GM13977 (cell line): ENCODE data around the gene GALNT18.

Experiments used
- DNase-seq: peaks from one replicate; pipeline ENCODE4 v3.0.0; 2012; ENCODE audit warnings: low spot score
- in situ Hi-C: fragments of 300-500 bp; cut with MboI; formaldehyde crosslinking; loops from one replicate; pipeline ENCODE4 v1.12.0; 2022; ENCODE audit warnings: low sequenced_read_pairs, low pct_unique_long_range_greater_than_20kb, mixed read lengths, inconsistent platforms; ENCODE audit not compliant: unreplicated experiment
- TF ChIP-seq, protein P1 (sequence below): IDR thresholded peaks from 2 replicates; pipeline ENCODE4 v1.5.1; 2012; ENCODE audit warnings: mild to moderate bottlenecking, control low read depth; ENCODE audit not compliant: insufficient read depth; ENCODE audit errors: extremely low read depth, missing control alignments

Gene GALNT18

DNA sequence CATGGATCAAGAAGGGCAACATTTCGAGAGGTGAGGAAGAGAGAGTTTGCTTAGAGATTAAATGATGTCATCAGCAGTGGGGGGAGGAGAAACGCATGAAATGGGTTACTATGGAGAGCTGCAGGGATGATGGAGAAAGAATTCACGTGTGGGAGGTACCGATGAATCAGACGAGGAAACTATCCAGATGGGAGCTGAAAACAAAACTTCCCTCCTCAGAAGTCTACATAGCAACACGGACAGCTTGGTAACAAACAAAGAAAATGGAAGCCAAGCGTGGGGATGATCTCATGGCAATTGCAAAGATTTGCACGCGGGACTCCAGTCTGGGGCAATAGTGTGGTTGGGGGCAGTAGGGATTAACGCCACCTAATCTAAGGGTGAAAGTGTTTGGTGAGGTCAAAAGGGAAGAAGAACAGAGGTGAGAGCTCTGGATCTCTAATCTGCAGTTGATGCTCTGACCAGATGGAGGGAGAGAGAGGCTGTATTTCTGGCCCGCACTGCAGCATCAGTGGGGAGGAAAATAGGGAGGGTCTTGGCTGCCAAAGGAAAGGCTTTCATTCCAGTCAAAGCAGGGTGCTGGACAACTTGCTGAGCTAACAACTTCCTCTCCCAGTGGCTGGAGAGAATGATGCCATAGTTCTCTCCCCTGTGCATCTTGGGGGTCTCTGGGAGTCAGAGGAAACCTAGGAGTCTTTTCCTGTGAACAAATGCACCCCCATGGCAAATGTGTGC, 225.3 kb downstream of the GALNT18 start:
- no peak for DNase-seq
- in situ Hi-C loops: no loop called here
- TF ChIP-seq, protein P1, sequence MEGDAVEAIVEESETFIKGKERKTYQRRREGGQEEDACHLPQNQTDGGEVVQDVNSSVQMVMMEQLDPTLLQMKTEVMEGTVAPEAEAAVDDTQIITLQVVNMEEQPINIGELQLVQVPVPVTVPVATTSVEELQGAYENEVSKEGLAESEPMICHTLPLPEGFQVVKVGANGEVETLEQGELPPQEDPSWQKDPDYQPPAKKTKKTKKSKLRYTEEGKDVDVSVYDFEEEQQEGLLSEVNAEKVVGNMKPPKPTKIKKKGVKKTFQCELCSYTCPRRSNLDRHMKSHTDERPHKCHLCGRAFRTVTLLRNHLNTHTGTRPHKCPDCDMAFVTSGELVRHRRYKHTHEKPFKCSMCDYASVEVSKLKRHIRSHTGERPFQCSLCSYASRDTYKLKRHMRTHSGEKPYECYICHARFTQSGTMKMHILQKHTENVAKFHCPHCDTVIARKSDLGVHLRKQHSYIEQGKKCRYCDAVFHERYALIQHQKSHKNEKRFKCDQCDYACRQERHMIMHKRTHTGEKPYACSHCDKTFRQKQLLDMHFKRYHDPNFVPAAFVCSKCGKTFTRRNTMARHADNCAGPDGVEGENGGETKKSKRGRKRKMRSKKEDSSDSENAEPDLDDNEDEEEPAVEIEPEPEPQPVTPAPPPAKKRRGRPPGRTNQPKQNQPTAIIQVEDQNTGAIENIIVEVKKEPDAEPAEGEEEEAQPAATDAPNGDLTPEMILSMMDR: no peak

DNA sequence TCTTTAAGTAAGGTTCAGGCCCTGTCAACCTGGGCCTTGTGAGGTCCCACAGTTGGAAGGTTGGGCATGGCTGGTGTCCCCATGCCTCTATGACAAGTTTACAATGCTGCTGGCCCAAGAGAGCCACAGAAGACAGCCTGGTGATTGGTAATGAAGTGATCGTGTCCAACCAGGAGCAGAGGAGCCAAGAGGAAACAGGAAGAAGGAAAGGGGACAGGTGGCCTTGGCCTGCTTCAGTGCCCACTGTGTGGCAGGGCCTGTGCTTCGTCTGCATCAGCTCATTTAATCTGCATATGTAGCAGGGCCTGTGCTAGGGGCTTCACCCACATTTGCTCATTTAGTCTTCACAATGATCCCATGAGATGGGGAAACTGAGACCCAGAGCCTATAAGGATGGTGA, 226.7 kb downstream of the GALNT18 start:
- in situ Hi-C loops: no loop called here
- DNase-seq: no peak
- TF ChIP-seq, protein P1: no peak

DNA sequence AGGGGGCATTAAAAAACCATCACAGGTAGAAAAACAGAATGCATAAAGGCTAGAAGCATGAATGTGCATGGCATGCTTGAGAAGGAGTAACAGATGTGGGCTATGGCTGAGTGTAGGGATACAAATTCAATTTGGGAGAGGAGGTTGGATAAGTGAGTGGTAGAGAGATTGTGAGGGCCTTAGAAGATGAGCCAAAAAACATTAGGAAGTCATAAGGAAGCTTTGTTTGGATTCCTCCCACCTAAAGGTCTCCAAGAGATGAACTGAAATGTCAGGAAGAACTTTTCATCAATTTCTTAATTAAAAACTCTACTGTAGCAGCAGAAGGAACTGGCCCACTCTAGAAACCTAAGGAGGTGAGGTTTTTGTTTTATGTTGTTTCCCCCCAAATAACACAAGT, 227.6 kb downstream of the GALNT18 start:
- TF ChIP-seq, protein P1: no peak
- DNase-seq: no peak
- in situ Hi-C loops: no loop called here

DNA sequence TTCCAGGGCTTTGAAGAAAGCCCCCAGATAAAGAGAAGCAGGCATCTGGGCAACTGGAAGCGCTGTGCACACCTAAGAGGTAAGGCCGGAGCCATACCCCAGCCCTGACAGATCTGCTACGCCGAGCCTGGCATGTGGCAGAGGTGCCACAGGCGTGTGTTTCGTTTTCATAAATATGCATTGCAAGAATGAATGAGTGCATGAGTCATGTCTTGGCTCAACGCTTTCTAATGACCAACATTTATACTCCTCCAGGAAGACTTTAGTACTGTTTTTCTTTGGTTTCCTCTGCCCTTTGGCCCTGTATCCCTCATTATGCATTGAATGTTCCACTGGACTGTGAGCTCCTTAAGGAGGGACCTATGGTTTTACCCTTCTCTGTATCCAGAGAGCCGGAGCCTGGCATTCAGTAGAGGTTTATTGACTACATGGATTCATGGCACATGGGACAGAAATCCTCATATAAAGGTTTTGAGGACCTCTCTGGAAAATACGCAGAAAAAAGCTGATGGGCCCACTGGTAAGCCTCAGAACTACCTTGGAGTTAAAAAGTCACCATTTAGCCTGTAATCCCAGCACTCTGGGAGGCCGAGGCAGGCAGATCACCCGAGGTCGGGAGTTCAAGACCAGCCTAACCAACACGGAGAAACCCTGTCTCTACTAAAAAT, 229.9 kb downstream of the GALNT18 start:
- DNase-seq: no peak
- TF ChIP-seq, protein P1: no peak

GRCh38 chr11:11391169-11391568, 230.6 kb downstream of the GALNT18 start:
- in situ Hi-C loops: no loop called here
- TF ChIP-seq, protein P1: no peak
- no peak for DNase-seq

More for the DNA sequence above, 229.9 kb downstream of the GALNT18 start:
- in situ Hi-C loops: no loop called here

DNA sequence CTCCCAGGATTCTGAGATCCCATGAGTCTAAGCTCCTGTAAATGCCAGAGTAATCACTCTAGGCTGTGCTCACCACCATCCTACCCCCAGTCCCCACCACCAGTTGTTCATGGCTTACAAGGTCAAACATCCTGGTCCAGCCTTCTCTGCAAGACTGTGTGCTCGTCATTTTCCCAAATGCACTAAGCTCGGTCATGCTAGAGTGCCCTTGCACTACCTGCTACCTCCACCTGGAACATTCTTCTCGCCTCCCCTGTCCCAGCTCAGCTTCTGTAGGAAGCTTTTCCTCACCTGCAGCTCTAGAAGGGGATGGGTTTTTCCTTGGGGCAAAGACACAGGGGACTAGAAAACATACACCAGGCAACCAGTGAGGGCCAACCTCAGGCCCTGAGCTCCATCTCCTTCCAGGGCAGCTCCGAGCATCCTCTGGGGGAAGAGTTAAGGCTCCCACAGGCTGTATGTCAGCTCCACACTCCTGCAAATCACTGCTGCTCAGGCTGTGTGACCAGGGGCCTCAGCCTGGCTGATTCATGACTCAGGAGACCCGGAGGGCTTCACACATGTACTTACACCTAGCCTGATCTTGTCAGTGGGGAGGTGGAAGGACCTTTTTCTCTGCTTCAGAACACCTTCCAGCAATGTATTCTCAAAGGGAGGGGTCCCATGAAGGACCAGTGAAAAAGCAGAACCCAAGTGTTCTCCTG, 231.6 kb downstream of the GALNT18 start:
- DNase-seq: no peak
- TF ChIP-seq, protein P1: no peak
- in situ Hi-C loops: no loop called here
